Measurements from ENCODE around the gene SLC15A5. TPM values are rescaled to one million over a fixed set of nuclear protein-coding genes. Genes with fewer than 3 reads are reported as not detected.

SLC15A5 gene
- total and polyA plus RNA-seq, 4 donors: not detected

DNA sequence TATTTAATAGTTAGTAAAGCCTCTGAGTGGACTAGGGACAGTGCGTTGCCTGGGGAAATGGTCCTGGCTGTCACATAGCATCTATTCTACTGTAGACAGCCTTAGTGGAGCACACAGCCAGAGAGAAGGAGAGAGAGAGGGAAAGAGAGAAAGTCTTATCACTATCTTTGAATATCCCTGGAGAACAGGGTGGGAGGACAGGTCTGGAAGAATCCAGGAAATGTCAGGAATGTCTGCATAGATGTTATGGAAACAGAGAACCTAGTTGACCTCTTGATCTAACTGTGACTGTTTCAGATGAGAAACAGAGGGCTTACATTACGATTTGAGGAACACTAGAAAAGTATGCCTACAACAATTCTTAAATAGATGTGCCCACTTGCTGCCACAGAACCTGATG, 92.8 kb downstream of the SLC15A5 start:
- Histone ChIP-seq H3K9ac (ENCODE audit: insufficient read depth in 1 of 2, low read length in 2 of 2) (no peak overlapping the region), H3K9me3 (ENCODE audit: control insufficient read depth in 4 of 4, insufficient read depth in 3 of 4, low read length in 3 of 4) (no peaks in the 10 kb centered on the region), H3K27ac (ENCODE audit: low read depth in 1 of 2, low read length in 1 of 2) (no peak overlapping the region), H3K4me1 (ENCODE audit: control insufficient read depth in 5 of 5, insufficient read depth in 5 of 5, low read length in 5 of 5) (no peaks in the 10 kb centered on the region), H3K27me3 (ENCODE audit: control insufficient read depth in 3 of 3, insufficient read depth in 3 of 3, low read length in 2 of 3) (no peaks in the 10 kb centered on the region), H3K36me3 (ENCODE audit: control insufficient read depth in 4 of 4, insufficient read depth in 4 of 4, low read length in 4 of 4) (no peaks in the 10 kb centered on the region), H3K4me3 (no peak overlapping the region)
- DNase-seq (no peak), ATAC-seq (ENCODE audit: insufficient read depth, low FRiP score) (no peak)
- WGBS, 2 donors: 77 to 81% methylated on average over 2 of the region's 2 CpGs
- TF ChIP-seq CTCF (IDR thresholded peaks at IDR 0.05; ENCODE audit: control extremely low read depth, extremely low read depth): no peak

DNA sequence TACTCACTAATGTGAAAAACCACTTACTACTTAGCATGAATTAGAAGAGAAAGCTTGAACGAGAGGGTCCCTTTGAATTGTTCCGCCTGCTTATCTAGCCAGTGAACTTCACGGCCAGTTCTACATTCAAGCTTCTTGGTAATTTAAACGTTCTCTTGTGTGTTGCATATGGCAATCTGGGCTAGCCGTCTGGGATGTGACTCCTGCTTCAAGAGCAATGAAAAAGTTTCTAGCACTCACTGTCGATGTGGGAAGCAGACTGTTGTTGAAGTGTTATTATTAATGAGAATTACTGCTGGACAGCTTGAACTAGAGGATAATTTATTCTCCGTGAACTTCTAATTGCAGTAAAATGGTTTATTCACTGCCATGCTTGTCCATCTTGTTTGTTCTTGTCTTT, 93.9 kb downstream of the SLC15A5 start:
- no peaks in the 10 kb centered on the region for H3K4me1 ChIP-seq (ENCODE audit: control insufficient read depth in 5 of 5, insufficient read depth in 5 of 5, low read length in 5 of 5)
- ATAC-seq (ENCODE audit: insufficient read depth, low FRiP score) (no peak), DNase-seq (no peak)
- 78 to 89% methylated on average over 7 of the region's 7 CpGs for WGBS, 2 donors
- no peak for TF ChIP-seq CTCF (IDR thresholded peaks at IDR 0.05; ENCODE audit: control extremely low read depth, extremely low read depth)
- no peaks in the 10 kb centered on the region for H3K9me3 ChIP-seq (ENCODE audit: control insufficient read depth in 4 of 4, insufficient read depth in 3 of 4, low read length in 3 of 4)
- H3K9ac ChIP-seq (ENCODE audit: insufficient read depth in 1 of 2, low read length in 2 of 2): no peak overlapping the region
- no peaks in the 10 kb centered on the region for H3K36me3 ChIP-seq (ENCODE audit: control insufficient read depth in 4 of 4, insufficient read depth in 4 of 4, low read length in 4 of 4)
- no peak overlapping the region for H3K4me3 ChIP-seq
- H3K27me3 ChIP-seq (ENCODE audit: control insufficient read depth in 3 of 3, insufficient read depth in 3 of 3, low read length in 2 of 3): no peaks in the 10 kb centered on the region
- H3K27ac ChIP-seq (ENCODE audit: low read depth in 1 of 2, low read length in 1 of 2): no peak overlapping the region

DNA sequence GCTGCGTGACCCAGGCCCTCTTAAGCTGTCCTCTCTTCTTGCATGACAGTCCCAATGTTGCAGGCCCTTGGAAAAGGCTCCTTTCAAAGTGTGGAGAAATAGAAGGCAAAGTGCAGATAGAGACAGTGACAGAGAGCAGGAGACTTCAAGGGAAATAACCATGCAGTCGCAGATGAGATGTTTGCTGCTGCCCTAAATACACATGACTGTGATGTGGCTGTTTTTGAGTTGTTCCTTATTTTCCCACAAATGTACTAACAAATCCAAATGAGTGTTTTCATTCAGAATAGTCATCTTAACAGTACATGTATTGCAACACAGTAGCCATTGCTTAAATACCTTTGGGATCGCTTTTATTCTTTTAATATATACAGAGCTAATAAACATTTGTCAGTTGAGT, 101.6 kb downstream of the SLC15A5 start:
- 66% methylated on average over 3 of the region's 3 CpGs for WGBS, 2 donors
- ATAC-seq (ENCODE audit: insufficient read depth, low FRiP score): no peak
- Histone ChIP-seq H3K9ac (ENCODE audit: insufficient read depth in 1 of 2, low read length in 2 of 2) (no peak overlapping the region), H3K9me3 (ENCODE audit: control insufficient read depth in 4 of 4, insufficient read depth in 3 of 4, low read length in 3 of 4) (no peaks in the 10 kb centered on the region), H3K27me3 (ENCODE audit: control insufficient read depth in 3 of 3, insufficient read depth in 3 of 3, low read length in 2 of 3) (no peaks in the 10 kb centered on the region), H3K4me3 (no peak overlapping the region), H3K27ac (ENCODE audit: low read depth in 1 of 2, low read length in 1 of 2) (no peak overlapping the region), H3K4me1 (ENCODE audit: control insufficient read depth in 5 of 5, insufficient read depth in 5 of 5, low read length in 5 of 5) (peaks cover 0 to 2% (median 0%) of the 10 kb centered on the region in 5 donors), H3K36me3 (ENCODE audit: control insufficient read depth in 4 of 4, insufficient read depth in 4 of 4, low read length in 4 of 4) (no peaks in the 10 kb centered on the region)
- no peak for DNase-seq
- TF ChIP-seq CTCF (IDR thresholded peaks at IDR 0.05; ENCODE audit: control extremely low read depth, extremely low read depth): no peak

GRCh38 chr12:16174282-16174681, 103.2 kb downstream of the SLC15A5 start:
- 92 to 94% methylated on average over 4 of the region's 4 CpGs for WGBS, 2 donors
- no peaks in the 10 kb centered on the region for H3K9me3 ChIP-seq (ENCODE audit: control insufficient read depth in 4 of 4, insufficient read depth in 3 of 4, low read length in 3 of 4)
- no peak overlapping the region for H3K4me3 ChIP-seq
- ATAC-seq (ENCODE audit: insufficient read depth, low FRiP score) (no peak), DNase-seq (no peak)
- no peak overlapping the region for H3K27ac ChIP-seq (ENCODE audit: low read depth in 1 of 2, low read length in 1 of 2)
- H3K9ac ChIP-seq (ENCODE audit: insufficient read depth in 1 of 2, low read length in 2 of 2): no peak overlapping the region
- peaks cover 0 to 2% (median 0%) of the 10 kb centered on the region in 5 donors for H3K4me1 ChIP-seq (ENCODE audit: control insufficient read depth in 5 of 5, insufficient read depth in 5 of 5, low read length in 5 of 5)
- H3K36me3 ChIP-seq (ENCODE audit: control insufficient read depth in 4 of 4, insufficient read depth in 4 of 4, low read length in 4 of 4): no peaks in the 10 kb centered on the region
- H3K27me3 ChIP-seq (ENCODE audit: control insufficient read depth in 3 of 3, insufficient read depth in 3 of 3, low read length in 2 of 3): no peaks in the 10 kb centered on the region
- no peak for TF ChIP-seq CTCF (IDR thresholded peaks at IDR 0.05; ENCODE audit: control extremely low read depth, extremely low read depth)

All from lung (tissue), 12 donors.